ENCODE data around the gene PRPF19. TPM values are rescaled to one million over a fixed set of nuclear protein-coding genes. Genes with fewer than 3 reads are reported as not detected.
A peak's percentile ranks its signal among the peaks of the same experiment; 100 is the strongest.

PRPF19 gene
- total RNA-seq, 1 experiment from 2014 or later: 160 TPM

- ChIA-PET POLR2A (ENCODE audit: unreplicated experiment) (no interaction called here), CTCF (no interaction called here)
- peak in 1 of 2 experiments; percentile 28 for DNase-seq
- Histone ChIP-seq H3K9me2 (ENCODE audit: insufficient read depth) (no peaks in the 10 kb centered on the region), H2AFZ (no peak overlapping the region), H3K27ac (no peak overlapping the region), H3K27me3 (ENCODE audit: insufficient read depth, low read depth) (no peaks in the 10 kb centered on the region), H3K4me3 (no peak overlapping the region), H4K20me1 (ENCODE audit: insufficient read depth) (no peaks in the 10 kb centered on the region), H3K36me3 (ENCODE audit: low read depth) (no peaks in the 10 kb centered on the region), H3K4me2 (no peak overlapping the region), H3K9me3 (ENCODE audit: insufficient read depth, low read depth) (no peaks in the 10 kb centered on the region), H3K79me2 (ENCODE audit: low read depth) (no peaks in the 10 kb centered on the region), H3F3A (ENCODE audit: insufficient read depth, low read depth) (no peaks in the 10 kb centered on the region), H3K4me1 (replicated peaks; ENCODE audit: insufficient read depth) (0 out of 2 replicates have a peak, but pooled peaks cover 6% of the 10 kb centered on the region)
- intact Hi-C loops (cut with micrococcal nuclease; ENCODE audit: unreplicated experiment): no loop called here
- TF ChIP-seq CTCF (conservative IDR thresholded peaks at IDR 0.05): no peak
- TF ChIP-seq EZH2 (IDR thresholded peaks at IDR 0.05; ENCODE audit: low read depth): no peak
- no TSS peak for BruUV-seq (replicated peaks)
These were observed 30.8 kb downstream of the PRPF19 start for GRCh38 chr11:60875366-60876167.

- Histone ChIP-seq H3K36me3 (ENCODE audit: low read depth) (no peaks in the 10 kb centered on the region), H4K20me1 (ENCODE audit: insufficient read depth) (no peaks in the 10 kb centered on the region), H3K4me1 (replicated peaks; ENCODE audit: insufficient read depth) (0 out of 2 replicates have a peak, but pooled peaks cover 6% of the 10 kb centered on the region), H2AFZ (no peak overlapping the region), H3K27me3 (ENCODE audit: insufficient read depth, low read depth) (no peaks in the 10 kb centered on the region), H3F3A (ENCODE audit: insufficient read depth, low read depth) (no peaks in the 10 kb centered on the region), H3K4me3 (no peak overlapping the region), H3K27ac (no peak overlapping the region), H3K4me2 (no peak overlapping the region), H3K79me2 (ENCODE audit: low read depth) (no peaks in the 10 kb centered on the region), H3K9me3 (ENCODE audit: insufficient read depth, low read depth) (no peaks in the 10 kb centered on the region), H3K9me2 (ENCODE audit: insufficient read depth) (no peaks in the 10 kb centered on the region)
- peak in 1 of 2 experiments; percentile 2 for DNase-seq
- POLR2A ChIA-PET (ENCODE audit: unreplicated experiment): no interaction called here
- TF ChIP-seq CTCF (conservative IDR thresholded peaks at IDR 0.05) (no peak), EZH2 (IDR thresholded peaks at IDR 0.05; ENCODE audit: low read depth) (no peak)
- CTCF ChIA-PET: no interaction called here
- no TSS peak for BruUV-seq (replicated peaks)
- intact Hi-C loops (cut with micrococcal nuclease; ENCODE audit: unreplicated experiment): no loop called here
These were observed 31.7 kb downstream of the PRPF19 start for GRCh38 chr11:60874421-60875365.

GRCh38 chr11:60873533-60873932, 32.9 kb downstream of the PRPF19 start:
- no peak overlapping the region for H3K4me2 ChIP-seq
- H3K36me3 ChIP-seq (ENCODE audit: low read depth): no peaks in the 10 kb centered on the region
- H3K27me3 ChIP-seq (ENCODE audit: insufficient read depth, low read depth): no peaks in the 10 kb centered on the region
- BruUV-seq (replicated peaks): no TSS peak
- TF ChIP-seq CTCF (conservative IDR thresholded peaks at IDR 0.05) (no peak), EZH2 (IDR thresholded peaks at IDR 0.05; ENCODE audit: low read depth) (no peak)
- no peaks in the 10 kb centered on the region for H3K9me3 ChIP-seq (ENCODE audit: insufficient read depth, low read depth)
- no peaks in the 10 kb centered on the region for H3K79me2 ChIP-seq (ENCODE audit: low read depth)
- ChIA-PET CTCF (interaction anchor here (0.6 kb wide), 2 partner anchors 26 to 573 kb away, joined by 3 to 5 read pairs; no protein-coding TSS in a partner anchor), POLR2A (ENCODE audit: unreplicated experiment) (no interaction called here)
- 0 out of 2 replicates have a peak, but pooled peaks cover 6% of the 10 kb centered on the region for H3K4me1 ChIP-seq (replicated peaks; ENCODE audit: insufficient read depth)
- H4K20me1 ChIP-seq (ENCODE audit: insufficient read depth): no peaks in the 10 kb centered on the region
- H3K4me3 ChIP-seq: no peak overlapping the region
- intact Hi-C loops (cut with micrococcal nuclease; ENCODE audit: unreplicated experiment): no loop called here
- DNase-seq: no peak
- H2AFZ ChIP-seq: no peak overlapping the region
- no peak overlapping the region for H3K27ac ChIP-seq
- H3K9me2 ChIP-seq (ENCODE audit: insufficient read depth): no peaks in the 10 kb centered on the region
- no peaks in the 10 kb centered on the region for H3F3A ChIP-seq (ENCODE audit: insufficient read depth, low read depth)

Measured in PC-9 (cell line).